ENCODE measurements around the gene RPRD2.

RPRD2 gene

GRCh38 chr1:150521196-150521968 lies 157.4 kb downstream of the RPRD2 start:
- CTCF ChIA-PET, result interaction anchor here (1.5 to 2.2 kb wide), 2 partner anchors 11 to 34 kb away, joined by 4 to 12 read pairs; partner anchors contain the start of gene TARS2
- POLR2A ChIA-PET, result no interaction called here
- TF ChIP-seq CTCF (IDR thresholded peaks at IDR 0.05; ENCODE audit: control extremely low read depth, extremely low read depth, low read depth, missing control alignments), result no peak
- no peak for DNase-seq (ENCODE audit: extremely low spot score)

- no peak for TF ChIP-seq CTCF (IDR thresholded peaks at IDR 0.05; ENCODE audit: control extremely low read depth, extremely low read depth, low read depth, missing control alignments)
- POLR2A ChIA-PET, result no interaction called here
- CTCF ChIA-PET, result interaction anchor here (1.4 kb wide), 1 partner anchor 269 kb away, joined by 3 read pairs; no protein-coding TSS in a partner anchor
- DNase-seq (ENCODE audit: extremely low spot score), result no peak
These were observed 161.4 kb downstream of the RPRD2 start for GRCh38 chr1:150525348-150525747.

Data from GM10248 (cell line).